Loucy (cell line): Measurements from ENCODE around the gene SRM.

Experiments used
- H2AFZ ChIP-seq: fragments of 200-600 bp; sonication (generic); 2 replicates; pipeline ENCODE4 v1.6.0; 2016; ENCODE audit warnings: antibody characterized with exemption, mild to moderate bottlenecking, low read length, moderate library complexity
- H3F3A ChIP-seq: fragments of 200-600 bp; 2 replicates; pipeline ENCODE4 v1.6.0; 2016; ENCODE audit warnings: antibody characterized with exemption, low read depth, mild to moderate bottlenecking
- H3K27me3 ChIP-seq: fragments of 200-600 bp; sonication (generic); 2 replicates; pipeline ENCODE4 v1.6.1; 2014; ENCODE audit warnings: low read length, mild to moderate bottlenecking; ENCODE audit not compliant: insufficient read depth, poor library complexity, severe bottlenecking
- H3K36me3 ChIP-seq: fragments of 200-600 bp; sonication (generic); 2 replicates; pipeline ENCODE4 v1.6.1; 2016; ENCODE audit warnings: low read length; ENCODE audit not compliant: insufficient read depth
- H3K4me1 ChIP-seq: fragments of 200-600 bp; sonication (generic); 2 replicates; pipeline ENCODE4 v1.5.1; 2014; ENCODE audit warnings: low read length, mild to moderate bottlenecking; ENCODE audit not compliant: insufficient read depth, poor library complexity, severe bottlenecking
- H3K4me2 ChIP-seq: fragments of 200-600 bp; sonication (generic); 2 replicates; pipeline ENCODE4 v1.6.0; 2014; ENCODE audit warnings: antibody characterized with exemption, low read length, low read depth, mild to moderate bottlenecking; ENCODE audit not compliant: poor library complexity, severe bottlenecking
- H3K4me3 ChIP-seq: fragments of 200-600 bp; sonication (generic); 2 replicates; pipeline ENCODE4 v1.5.1; 2014; ENCODE audit warnings: low read length, mild to moderate bottlenecking, mixed read lengths; ENCODE audit not compliant: poor library complexity, severe bottlenecking
- H3K79me2 ChIP-seq: fragments of 200-600 bp; sonication (generic); 2 replicates; pipeline ENCODE4 v1.6.1; 2014; ENCODE audit warnings: low read length; ENCODE audit not compliant: insufficient read depth
- H3K9ac ChIP-seq: fragments of 200-600 bp; sonication (generic); 2 replicates; pipeline ENCODE4 v1.6.0; 2014; ENCODE audit warnings: mild to moderate bottlenecking, low read depth, low read length, moderate library complexity; ENCODE audit not compliant: poor library complexity, severe bottlenecking
- H3K9me2 ChIP-seq: fragments of 200-600 bp; sonication (generic); replicated peaks from 2 replicates; pipeline ENCODE4 v1.6.1; 2016; ENCODE audit warnings: low read depth, low read length, mixed read lengths
- H3K9me3 ChIP-seq: fragments of 200-600 bp; sonication (generic); 2 replicates; pipeline ENCODE4 v1.6.1; 2014; ENCODE audit warnings: mild to moderate bottlenecking, antibody characterized with exemption, low read length, low read depth; ENCODE audit not compliant: insufficient read depth
- H4K20me1 ChIP-seq: fragments of 200-600 bp; sonication (generic); 2 replicates; pipeline ENCODE4 v1.6.0; 2014; ENCODE audit warnings: antibody characterized with exemption, low read length, mild to moderate bottlenecking; ENCODE audit not compliant: insufficient read depth, poor library complexity, severe bottlenecking
- CTCF ChIP-seq: fragments of 200-600 bp; sonication (generic); conservative IDR thresholded peaks from 2 replicates; pipeline ENCODE4 v1.5.1; 2014; ENCODE audit warnings: mild to moderate bottlenecking, antibody characterized with exemption, low read length
- EZH2phosphoT487 ChIP-seq: fragments of 200-600 bp; IDR thresholded peaks from 2 replicates; pipeline ENCODE4 v1.6.1; 2018; ENCODE audit warnings: antibody characterized with exemption, mild to moderate bottlenecking, moderate library complexity, borderline replicate concordance

SRM gene

GRCh38 chr1:11071463-11072215 lies 11.8 kb upstream of the SRM start:
- H3K4me1 ChIP-seq = peaks cover 20% of the 10 kb centered on the region
- H3K27me3 ChIP-seq = no peaks in the 10 kb centered on the region
- H2AFZ ChIP-seq = no peak overlapping the region
- H3K9ac ChIP-seq = no peak overlapping the region
- H3K79me2 ChIP-seq = no peaks in the 10 kb centered on the region
- H3K9me2 ChIP-seq = no peaks in the 10 kb centered on the region
- H4K20me1 ChIP-seq = no peaks in the 10 kb centered on the region
- no peak overlapping the region for H3K4me3 ChIP-seq
- TF ChIP-seq CTCF (no peak), EZH2phosphoT487 (no peak)
- H3K36me3 ChIP-seq = peaks cover 78% of the 10 kb centered on the region; the same call in 1 of the 2 replicates
- 0 out of 2 replicates have a peak, but pooled peaks cover 2% of the 10 kb centered on the region for H3F3A ChIP-seq
- no peaks in the 10 kb centered on the region for H3K9me3 ChIP-seq
- no peak overlapping the region for H3K4me2 ChIP-seq

GRCh38 chr1:11070876-11071275 lies 11.1 kb upstream of the SRM start:
- Histone ChIP-seq H3K4me2 (no peak overlapping the region), H3K36me3 (peaks cover 76% of the 10 kb centered on the region; the same call in 1 of the 2 replicates), H3K27me3 (no peaks in the 10 kb centered on the region), H3K9me3 (no peaks in the 10 kb centered on the region), H3K9me2 (no peaks in the 10 kb centered on the region), H4K20me1 (no peaks in the 10 kb centered on the region), H3K4me3 (no peak overlapping the region), H3K4me1 (peaks cover 20% of the 10 kb centered on the region), H2AFZ (no peak overlapping the region), H3F3A (0 out of 2 replicates have a peak, but pooled peaks cover 2% of the 10 kb centered on the region), H3K9ac (no peak overlapping the region), H3K79me2 (no peaks in the 10 kb centered on the region)
- no peak for TF ChIP-seq CTCF
- TF ChIP-seq EZH2phosphoT487 = no peak

- 0 out of 2 replicates have a peak, but pooled peaks cover 2% of the 10 kb centered on the region for H3F3A ChIP-seq
- no peaks in the 10 kb centered on the region for H3K27me3 ChIP-seq
- no peak overlapping the region for H2AFZ ChIP-seq
- peak overlapping the region; percentile 65 for H3K9ac ChIP-seq
- H3K9me3 ChIP-seq = no peaks in the 10 kb centered on the region
- H3K79me2 ChIP-seq = no peaks in the 10 kb centered on the region
- TF ChIP-seq EZH2phosphoT487 = no peak
- TF ChIP-seq CTCF = no peak
- H3K9me2 ChIP-seq = no peaks in the 10 kb centered on the region
- H3K4me2 ChIP-seq = peak overlapping the region; percentile 88
- H3K36me3 ChIP-seq = peaks cover 73% of the 10 kb centered on the region; the same call in 1 of the 2 replicates
- H3K4me1 ChIP-seq = peaks cover 20% of the 10 kb centered on the region
- peak overlapping the region; percentile 60 for H3K4me3 ChIP-seq
- H4K20me1 ChIP-seq = no peaks in the 10 kb centered on the region
Measured at GRCh38 chr1:11068600-11069473, 9.0 kb upstream of the SRM start.
